HG03469 (cell line): ENCODE measurements around the gene JAKMIP1.
"Not testable (repeated sequence)": the region's sequence is repeated elsewhere in the genome, so short reads cannot be mapped to it uniquely, and the experiment has no call there.

Experiments used
- ATAC-seq: cut with Tn5 transposase; IDR thresholded peaks from one replicate; pipeline ENCODE4 v1.9.1; 2021; ENCODE audit warnings: mild to moderate bottlenecking, moderate library complexity, moderate number of reproducible peaks; ENCODE audit not compliant: unreplicated experiment

JAKMIP1 gene

GRCh38 chr4:6229671-6230501 lies 29.5 kb upstream of the JAKMIP1 start:
- ATAC-seq: no peak

DNA sequence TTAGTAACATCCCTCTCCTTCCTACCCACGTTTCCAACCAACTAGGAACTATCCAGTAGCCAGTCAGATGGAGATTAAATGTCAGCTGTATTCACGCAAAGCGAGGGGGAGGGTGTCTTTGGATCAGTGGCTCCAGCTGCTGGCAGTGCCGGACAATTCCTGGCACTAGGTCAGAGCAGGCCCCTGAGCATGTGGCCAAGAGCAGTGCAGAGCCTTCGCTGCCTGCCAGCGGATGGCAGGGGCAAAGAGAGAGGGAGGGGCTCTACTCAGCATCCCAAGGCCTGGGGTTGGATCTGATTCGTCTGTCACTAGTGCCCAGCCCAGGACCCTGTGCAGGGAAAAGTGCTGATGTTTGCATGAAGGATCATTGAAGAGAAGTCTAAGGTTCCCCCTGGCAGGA lies 28.7 kb upstream of the JAKMIP1 start:
- no peak for ATAC-seq

DNA sequence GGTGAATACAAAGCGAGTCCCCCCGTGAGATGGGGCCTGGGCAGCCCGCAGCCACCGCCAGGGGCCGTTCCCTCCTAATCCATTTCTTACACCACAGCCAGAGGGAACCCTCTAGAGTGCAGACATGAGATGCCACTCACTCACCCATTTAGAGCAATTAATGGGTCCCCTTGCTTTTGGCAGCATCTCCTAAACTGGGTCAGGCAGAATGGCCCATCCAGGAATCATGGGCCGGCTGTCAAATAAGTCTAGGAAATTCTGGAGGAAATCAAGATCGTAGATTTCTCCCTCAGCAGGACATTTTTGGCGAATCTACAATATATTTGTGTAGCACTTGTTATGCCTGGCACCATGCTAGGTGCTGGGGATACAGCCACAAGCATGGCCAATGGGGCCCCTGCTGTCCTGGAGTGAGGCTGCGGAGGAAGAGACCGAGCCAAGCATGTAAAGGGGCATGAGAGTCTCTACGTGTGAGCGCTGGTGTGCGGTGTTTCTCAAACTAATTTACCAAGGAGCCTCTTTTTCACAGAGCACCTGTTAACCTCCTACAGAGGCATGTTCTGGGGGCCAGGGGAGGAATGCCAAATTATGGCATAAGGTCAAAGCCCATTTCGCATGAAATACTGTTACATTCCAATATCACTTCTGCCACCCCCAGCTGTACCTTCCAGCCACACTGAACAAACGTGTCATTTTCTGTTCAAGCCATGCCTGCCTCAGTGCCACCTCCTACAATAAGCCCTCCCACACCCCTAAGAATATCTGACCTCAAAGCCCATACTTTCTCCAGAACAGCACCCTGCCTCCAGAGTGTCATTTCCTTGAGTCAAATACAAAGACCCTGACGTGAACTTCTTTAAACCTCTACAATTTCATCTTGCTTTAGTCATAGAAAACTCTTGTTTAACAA lies 28.1 kb upstream of the JAKMIP1 start:
- ATAC-seq: no peak

DNA sequence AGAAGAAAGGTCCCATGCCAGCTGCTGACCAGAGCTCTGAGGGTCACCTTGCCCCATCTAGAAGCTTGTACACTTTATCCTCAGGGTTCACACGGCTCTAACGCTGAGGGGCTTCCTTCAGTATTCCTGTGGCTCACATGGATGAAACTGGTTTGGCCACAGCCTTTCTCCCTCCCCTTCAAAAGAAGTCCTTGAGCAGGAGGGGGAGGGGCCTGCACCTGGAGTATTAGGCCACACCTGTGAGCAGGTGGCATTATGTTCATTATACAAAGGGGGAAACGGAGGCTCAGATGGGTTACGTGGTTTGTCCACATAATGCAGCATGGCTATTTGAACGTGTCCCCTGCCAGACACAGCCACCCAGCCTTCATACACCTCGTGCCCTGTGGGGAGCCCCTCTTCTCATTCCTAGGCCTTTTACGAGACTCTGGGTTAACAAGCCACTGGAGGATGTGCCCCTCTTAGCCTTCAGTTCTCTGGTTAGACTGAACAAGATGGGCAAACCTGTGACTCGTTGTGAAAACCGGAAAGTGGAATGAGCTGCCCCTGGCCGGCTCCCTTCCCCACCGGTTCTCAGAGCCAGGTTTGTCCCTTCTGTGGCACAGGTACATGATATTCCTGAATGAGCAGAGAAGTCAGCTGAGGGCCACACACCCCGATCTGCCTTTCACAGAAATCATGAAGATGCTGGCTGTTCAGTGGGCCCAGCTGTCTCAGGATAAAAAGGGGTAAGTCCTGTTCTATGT lies 27.2 kb upstream of the JAKMIP1 start:
- no peak for ATAC-seq

- ATAC-seq: no peak
Measured at GRCh38 chr4:6226506-6226905, 26.2 kb upstream of the JAKMIP1 start.

DNA sequence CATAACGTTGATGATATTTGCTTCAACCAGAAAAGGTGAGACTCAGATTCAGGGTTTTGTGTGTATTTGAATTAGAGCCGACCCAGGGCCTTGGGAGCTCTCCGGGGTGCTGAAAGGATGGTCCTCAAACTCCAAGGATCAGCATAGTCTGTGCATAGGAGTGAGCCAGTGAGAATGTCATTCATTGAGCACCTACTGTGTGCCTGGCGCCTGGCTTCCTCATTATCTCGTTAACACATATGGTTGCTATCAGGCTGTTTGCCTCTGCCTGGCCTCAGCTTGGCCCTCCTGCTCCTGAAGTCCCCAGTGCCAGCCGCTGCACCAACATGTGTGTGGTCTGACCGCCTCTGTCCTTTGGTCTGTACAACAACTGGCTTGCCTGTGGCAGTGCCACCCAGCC lies 25.1 kb upstream of the JAKMIP1 start:
- no peak for ATAC-seq

GRCh38 chr4:6224735-6225134 lies 24.4 kb upstream of the JAKMIP1 start:
- ATAC-seq: no peak

DNA sequence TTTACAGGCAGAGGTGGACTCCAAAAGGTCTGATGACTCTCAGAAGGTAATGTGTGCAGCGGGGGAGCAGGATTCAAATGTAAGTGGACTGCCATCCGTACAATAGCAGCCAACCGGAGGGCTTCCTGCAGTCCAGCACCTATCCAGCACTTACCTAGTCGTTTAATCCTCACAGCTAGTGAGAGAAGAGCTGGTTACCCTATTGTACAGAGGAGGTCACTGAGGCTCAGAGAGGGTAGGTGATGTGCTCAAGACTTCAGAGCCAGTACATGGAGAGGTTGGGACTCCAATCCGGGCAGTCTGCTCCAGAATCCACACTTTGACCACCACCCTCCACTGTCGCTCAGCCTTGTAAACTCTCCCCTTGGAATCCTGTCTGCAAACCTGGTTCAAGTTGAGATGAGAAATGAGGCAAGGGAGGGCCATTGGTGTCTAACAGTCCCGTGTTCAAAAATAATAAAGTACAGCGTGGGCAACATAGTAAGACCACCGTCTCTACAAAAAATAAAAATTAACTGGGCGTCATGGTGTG lies 22.5 kb upstream of the JAKMIP1 start:
- no peak for ATAC-seq

- ATAC-seq: no peak
Measured at GRCh38 chr4:6221851-6222760, 21.8 kb upstream of the JAKMIP1 start.

GRCh38 chr4:6221301-6221850 lies 21.0 kb upstream of the JAKMIP1 start:
- no peak for ATAC-seq

DNA sequence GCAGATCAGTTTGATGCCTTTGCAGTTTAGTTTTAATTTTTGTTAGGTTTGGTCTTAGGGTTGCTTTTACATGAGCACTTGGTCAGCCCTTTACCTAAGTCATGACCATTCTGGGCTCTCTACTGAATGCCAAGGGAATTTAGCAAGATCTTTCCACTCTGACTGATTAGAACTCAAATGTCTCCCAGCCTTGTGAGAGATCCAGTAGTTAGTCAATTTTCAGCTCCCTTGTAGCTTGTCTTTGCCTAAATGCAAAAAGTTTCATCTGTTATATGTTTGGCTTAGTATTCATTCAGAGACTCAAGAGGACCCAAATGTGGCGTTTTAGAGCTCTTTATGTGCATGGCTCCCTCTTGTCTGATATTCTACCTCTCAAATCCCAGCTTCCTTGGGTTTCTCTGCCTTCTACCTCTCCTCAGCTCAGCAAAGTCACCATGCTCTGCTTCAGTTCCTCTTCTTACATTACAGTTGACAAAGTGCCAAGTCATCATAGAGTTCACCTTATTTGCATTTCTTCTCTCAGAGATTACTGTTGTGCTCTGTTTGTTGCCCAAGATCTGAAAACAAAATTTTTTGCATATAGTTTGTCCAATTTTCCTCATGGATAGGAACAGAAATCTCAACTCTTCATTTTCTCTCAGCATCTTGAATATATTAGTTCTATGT lies 17.5 kb upstream of the JAKMIP1 start:
- ATAC-seq: peak; percentile 90

GRCh38 chr4:6216588-6216987 lies 16.2 kb upstream of the JAKMIP1 start:
- ATAC-seq: no peak

GRCh38 chr4:6209921-6210320 lies 9.6 kb upstream of the JAKMIP1 start:
- no peak for ATAC-seq

- ATAC-seq: not testable (repeated sequence)
Measured at GRCh38 chr4:6209291-6209690, 8.9 kb upstream of the JAKMIP1 start.

DNA sequence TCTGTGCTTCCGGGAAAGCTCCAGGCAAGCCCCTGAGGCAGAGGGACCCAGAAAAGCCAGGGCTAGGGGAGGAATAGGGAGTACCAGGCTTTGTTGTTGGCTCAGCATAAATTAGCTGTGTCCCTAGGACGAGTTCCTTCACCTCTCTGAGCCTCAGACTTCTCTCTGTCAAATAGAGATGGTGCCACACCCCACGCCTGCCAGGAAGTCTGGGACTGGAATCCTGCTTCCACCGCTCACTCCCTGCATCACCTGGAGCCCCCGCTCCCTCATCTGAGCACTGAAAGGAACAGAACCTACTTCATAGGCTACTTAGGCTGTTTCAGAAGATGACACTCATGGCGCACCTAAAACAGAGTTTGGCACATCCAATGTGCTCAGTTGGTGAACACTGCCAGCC lies 8.1 kb upstream of the JAKMIP1 start:
- ATAC-seq: no peak

DNA sequence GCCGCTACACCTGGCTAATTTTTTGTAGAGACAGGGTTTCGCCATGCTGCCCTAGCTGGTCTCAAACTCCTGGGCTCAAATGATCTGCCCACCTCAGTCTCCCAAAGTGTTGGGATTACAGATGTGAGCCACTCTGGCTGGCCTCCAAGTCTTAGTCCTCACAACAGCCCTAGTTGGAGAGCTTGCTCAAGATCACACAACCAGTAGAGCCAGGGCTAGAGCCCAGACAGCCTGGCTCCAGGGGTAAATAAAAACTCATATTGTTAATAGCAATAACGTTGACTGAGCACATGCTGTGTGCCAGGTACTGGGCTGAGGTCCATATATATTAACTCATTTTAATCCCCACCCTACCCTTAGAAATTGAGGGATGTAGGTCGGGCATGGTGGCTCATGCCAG lies 7.3 kb upstream of the JAKMIP1 start:
- ATAC-seq: no peak

DNA sequence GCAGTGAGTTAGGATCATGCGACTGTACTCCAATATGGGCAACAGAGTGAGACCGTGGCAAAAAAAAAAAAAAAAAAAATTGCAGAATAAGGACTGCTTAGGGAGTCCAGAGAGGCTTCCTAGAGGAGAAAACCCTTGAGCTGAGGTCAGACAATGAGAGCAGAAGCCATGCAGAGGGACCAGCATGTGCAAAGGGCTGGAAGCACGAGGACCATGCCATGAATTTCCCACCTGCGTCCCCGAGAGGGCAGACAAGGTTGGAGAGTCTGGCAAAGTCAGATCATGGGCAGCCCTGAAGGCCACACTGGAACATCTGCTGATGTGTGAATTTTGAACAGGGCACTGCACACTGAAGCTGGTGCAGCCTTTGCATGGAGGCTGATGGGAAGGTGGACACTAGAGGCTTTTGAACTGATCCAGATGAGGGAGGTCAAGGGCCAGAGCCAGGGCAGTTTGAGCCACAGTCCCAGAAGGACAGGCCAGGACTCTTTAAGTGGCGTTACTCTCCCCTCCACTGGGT lies 6.5 kb upstream of the JAKMIP1 start:
- ATAC-seq: no peak

GRCh38 chr4:6205973-6206372 lies 5.6 kb upstream of the JAKMIP1 start:
- ATAC-seq: no peak

- no peak for ATAC-seq
Measured at GRCh38 chr4:6205567-6205931, 5.2 kb upstream of the JAKMIP1 start.
